HepG2 (cell line): Measurements from ENCODE around the gene FAM184B. TPM values are rescaled to one million over a fixed set of nuclear protein-coding genes. Genes with fewer than 3 reads are reported as not detected.

Experiments used
- BRD4 ChIP-seq: sonication (generic); formaldehyde crosslinking; IDR thresholded peaks from 2 replicates; pipeline ENCODE4 v1.4.0; 2020; ENCODE audit warnings: missing genetic modification reagents
- FIP1L1 ChIP-seq: fragments of 200-400 bp; formaldehyde crosslinking; IDR thresholded peaks from 2 replicates; pipeline ENCODE4 v1.6.1; 2018; ENCODE audit warnings: low read depth, mild to moderate bottlenecking, low read length, moderate library complexity, borderline replicate concordance; ENCODE audit not compliant: insufficient read depth
- FOXA3 ChIP-seq: IDR thresholded peaks from 2 replicates; pipeline ENCODE4 v1.6.1; 2016; ENCODE audit warnings: missing genetic modification reagents, missing compliant biosample characterization
- FOXK1 ChIP-seq: sonication (generic); formaldehyde crosslinking; IDR thresholded peaks from 2 replicates; pipeline ENCODE4 v1.4.0; 2020; ENCODE audit warnings: low read depth, missing genetic modification reagents, borderline replicate concordance
- KDM4B ChIP-seq: sonication (generic); formaldehyde crosslinking; IDR thresholded peaks from 2 replicates; pipeline ENCODE4 v1.4.0; 2020; ENCODE audit warnings: missing genetic modification reagents
- KLF9 ChIP-seq: IDR thresholded peaks from 2 replicates; pipeline ENCODE4 v1.6.1; 2016; ENCODE audit warnings: low read depth
- NFE2L1 ChIP-seq: sonication (generic); formaldehyde crosslinking; IDR thresholded peaks from 2 replicates; pipeline ENCODE4 v1.4.0; 2020; ENCODE audit warnings: missing genetic modification reagents, mild to moderate bottlenecking, borderline replicate concordance
- NFIC ChIP-seq: IDR thresholded peaks from 2 replicates; pipeline ENCODE4 v1.6.1; 2012; ENCODE audit warnings: mild to moderate bottlenecking, low read length, inconsistent platforms
- PRPF4 ChIP-seq: fragments of 200-400 bp; formaldehyde crosslinking; IDR thresholded peaks from 2 replicates; pipeline ENCODE4 v1.6.1; 2016; ENCODE audit warnings: low read length, low read depth; ENCODE audit not compliant: poor library complexity, severe bottlenecking
- SMYD3 ChIP-seq: sonication (generic); formaldehyde crosslinking; IDR thresholded peaks from 2 replicates; pipeline ENCODE4 v1.8.1; 2023; ENCODE audit warnings: mild to moderate bottlenecking, missing genetic modification reagents
- SNRNP70 ChIP-seq: fragments of 200-400 bp; formaldehyde crosslinking; IDR thresholded peaks from 2 replicates; pipeline ENCODE4 v1.6.1; 2017; ENCODE audit warnings: mild to moderate bottlenecking, low read depth, low read length, moderate library complexity
- YEATS4 ChIP-seq: sonication (generic); formaldehyde crosslinking; IDR thresholded peaks from 2 replicates; pipeline ENCODE4 v1.4.0; 2020; ENCODE audit warnings: missing genetic modification reagents, borderline replicate concordance
- ZBTB7A ChIP-seq: sonication (generic); formaldehyde crosslinking; IDR thresholded peaks from 2 replicates; pipeline ENCODE4 v1.8.0; 2022; ENCODE audit warnings: mild to moderate bottlenecking, missing genetic modification reagents
- ZNF12 ChIP-seq: sonication (generic); formaldehyde crosslinking; IDR thresholded peaks from 2 replicates; pipeline ENCODE4 v1.5.0; 2020; ENCODE audit warnings: missing genetic modification reagents
- ZNF124 ChIP-seq: sonication (generic); formaldehyde crosslinking; IDR thresholded peaks from 2 replicates; pipeline ENCODE4 v1.4.0; 2020; ENCODE audit warnings: missing genetic modification reagents
- ZNF136 ChIP-seq: sonication (generic); formaldehyde crosslinking; IDR thresholded peaks from 2 replicates; pipeline ENCODE4 v1.8.1; 2022; ENCODE audit warnings: low read depth, mild to moderate bottlenecking, moderate library complexity, missing genetic modification reagents
- ZNF17 ChIP-seq: sonication (generic); formaldehyde crosslinking; IDR thresholded peaks from 2 replicates; pipeline ENCODE4 v1.5.0; 2020; ENCODE audit warnings: mild to moderate bottlenecking, missing genetic modification reagents
- ZNF317 ChIP-seq: sonication (generic); formaldehyde crosslinking; IDR thresholded peaks from 2 replicates; pipeline ENCODE4 v1.5.0; 2020; ENCODE audit warnings: mild to moderate bottlenecking, missing genetic modification reagents
- ZNF329 ChIP-seq: sonication (generic); formaldehyde crosslinking; IDR thresholded peaks from 2 replicates; pipeline ENCODE4 v1.9.0; 2021; ENCODE audit warnings: low read depth, mild to moderate bottlenecking, missing genetic modification reagents
- ZNF335 ChIP-seq: sonication (generic); formaldehyde crosslinking; IDR thresholded peaks from 2 replicates; pipeline ENCODE4 v1.4.0; 2020; ENCODE audit warnings: missing genetic modification reagents
- ZNF431 ChIP-seq: sonication (generic); formaldehyde crosslinking; IDR thresholded peaks from 2 replicates; pipeline ENCODE4 v1.9.0; 2022; ENCODE audit warnings: missing genetic modification reagents, low read depth, mild to moderate bottlenecking, borderline replicate concordance
- ZNF441 ChIP-seq: sonication (generic); formaldehyde crosslinking; IDR thresholded peaks from 2 replicates; pipeline ENCODE4 v1.7.0; 2021; ENCODE audit warnings: missing genetic modification reagents, borderline replicate concordance
- polyA plus RNA-seq, 8 experiments: library from polyadenylated mRNA; depleted of rRNA in 3 of 8; stranded (reverse) in 7 of 8; unstranded in 1 of 8; fragments of >200 nt; fragmentation: Illumina TruSeq in 4 of 8; extraction: Trizol in 4 of 8; gene quantifications; 2 replicates each; pipeline versions ENCODE4 v1.2.1 to v1.2.3, GENCODE V29; 2011 to 2016; ENCODE audit warnings: low read depth in 4 of 8, missing spikeins in 1 of 8, mixed read lengths in 1 of 8; ENCODE audit not compliant: insufficient read depth in 1 of 8
- total RNA-seq, 5 experiments: library from RNA; depleted of rRNA; stranded (reverse); fragments of >200 nt; fragmentation: Illumina TruSeq; extraction: Trizol; gene quantifications; 2 replicates each; pipeline ENCODE4 v1.2.3, GENCODE V29; 2016; ENCODE audit warnings: low read depth in 1 of 5
- TF ChIP-seq, protein P1 (sequence below): sonication (generic); formaldehyde crosslinking; IDR thresholded peaks from 2 replicates; pipeline ENCODE4 v1.8.1; 2022; ENCODE audit warnings: low read depth, mild to moderate bottlenecking, missing genetic modification reagents
- TF ChIP-seq, protein P2 (sequence below): sonication (generic); formaldehyde crosslinking; IDR thresholded peaks from 2 replicates; pipeline ENCODE4 v1.8.1; 2023; ENCODE audit warnings: mild to moderate bottlenecking, inconsistent platforms, moderate library complexity, missing genetic modification reagents, borderline replicate concordance
- TF ChIP-seq, protein P3 (sequence below): sonication (generic); formaldehyde crosslinking; conservative IDR thresholded peaks from 2 replicates; pipeline ENCODE4 v1.4.0; 2020; ENCODE audit warnings: missing genetic modification reagents

The FAM184B gene
- total and polyA plus RNA-seq, 2 of the 13 experiments (the other 11 are each of a cell fraction or from before 2014, with no cell fraction given): not detected

DNA sequence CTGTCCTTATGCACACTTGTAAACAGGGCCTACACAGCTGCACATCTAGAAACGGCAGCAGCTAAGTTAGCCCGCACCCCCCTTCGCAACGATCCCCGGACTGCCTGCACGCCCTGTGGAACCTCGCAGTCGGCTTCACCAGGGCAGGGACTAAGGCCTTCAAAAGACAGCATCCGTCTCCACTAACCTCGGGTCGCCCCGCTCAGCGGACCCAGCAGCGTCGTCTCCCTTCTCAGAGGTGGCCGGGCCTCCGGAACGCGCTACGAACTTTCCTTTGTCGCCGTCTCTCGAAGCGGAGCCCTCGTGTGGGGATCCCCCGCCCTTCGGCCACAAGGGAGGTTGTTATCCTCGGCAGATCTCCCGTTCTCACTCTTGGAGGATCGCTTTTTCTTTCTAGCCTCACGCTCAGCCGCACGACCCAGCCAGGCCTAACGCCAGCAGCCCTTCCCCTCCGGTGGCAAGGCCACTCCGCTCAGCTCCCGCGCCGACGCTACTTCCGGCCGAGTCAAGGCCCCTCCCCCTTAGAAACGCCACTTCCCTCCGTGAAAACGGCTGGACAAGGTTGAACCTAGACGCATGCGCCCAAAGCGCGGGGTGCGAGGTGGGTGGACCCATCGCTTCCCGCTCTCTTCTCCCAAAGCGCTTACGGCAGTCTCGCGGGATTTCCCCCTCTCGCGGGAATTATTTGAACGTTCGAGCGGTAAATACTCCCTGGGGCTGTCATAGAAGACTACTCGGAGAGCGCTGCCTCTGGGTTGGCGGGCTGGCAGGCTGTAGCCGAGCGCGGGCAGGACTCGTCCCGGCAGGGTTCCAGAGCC, 29.0 kb upstream of the FAM184B start, which contains the start of the genes DCAF16 and NCAPG (continued):
- TF ChIP-seq NFE2L1 (CRISPR knock-in tag) (no peak), ZNF136 (CRISPR knock-in tag) (peak; percentile 55; the same call in 1 of the 2 replicates), FIP1L1 (no peak; the same call in 1 of the 2 replicates), ZNF317 (peak; percentile 77), FOXA3 (CRISPR knock-in tag) (peak; percentile 21), PRPF4 (no peak), KLF9 (CRISPR knock-in tag) (no peak), KDM4B (CRISPR knock-in tag) (no peak), ZNF329 (peak; percentile 80; the same call in 1 of the 2 replicates), ZNF17 (CRISPR knock-in tag) (no peak), ZNF335 (CRISPR knock-in tag) (0 out of 2 replicates have a peak, but pooled peaks have one; percentile 31), ZNF441 (no peak), ZNF431 (CRISPR knock-in tag) (no peak), BRD4 (CRISPR knock-in tag) (peak; percentile 89), ZNF12 (CRISPR knock-in tag) (no peak), ZBTB7A (CRISPR knock-in tag) (no peak; the same call in 1 of the 2 replicates), NFIC (no peak), SNRNP70 (no peak), SMYD3 (peak; percentile 70; the same call in 1 of the 2 replicates), FOXK1 (CRISPR knock-in tag) (0 out of 2 replicates have a peak, but pooled peaks have one; percentile 48), ZNF124 (CRISPR knock-in tag) (0 out of 2 replicates have a peak, but pooled peaks have one; percentile 46), YEATS4 (CRISPR knock-in tag) (peak; percentile 92)
- TF ChIP-seq, protein P1, sequence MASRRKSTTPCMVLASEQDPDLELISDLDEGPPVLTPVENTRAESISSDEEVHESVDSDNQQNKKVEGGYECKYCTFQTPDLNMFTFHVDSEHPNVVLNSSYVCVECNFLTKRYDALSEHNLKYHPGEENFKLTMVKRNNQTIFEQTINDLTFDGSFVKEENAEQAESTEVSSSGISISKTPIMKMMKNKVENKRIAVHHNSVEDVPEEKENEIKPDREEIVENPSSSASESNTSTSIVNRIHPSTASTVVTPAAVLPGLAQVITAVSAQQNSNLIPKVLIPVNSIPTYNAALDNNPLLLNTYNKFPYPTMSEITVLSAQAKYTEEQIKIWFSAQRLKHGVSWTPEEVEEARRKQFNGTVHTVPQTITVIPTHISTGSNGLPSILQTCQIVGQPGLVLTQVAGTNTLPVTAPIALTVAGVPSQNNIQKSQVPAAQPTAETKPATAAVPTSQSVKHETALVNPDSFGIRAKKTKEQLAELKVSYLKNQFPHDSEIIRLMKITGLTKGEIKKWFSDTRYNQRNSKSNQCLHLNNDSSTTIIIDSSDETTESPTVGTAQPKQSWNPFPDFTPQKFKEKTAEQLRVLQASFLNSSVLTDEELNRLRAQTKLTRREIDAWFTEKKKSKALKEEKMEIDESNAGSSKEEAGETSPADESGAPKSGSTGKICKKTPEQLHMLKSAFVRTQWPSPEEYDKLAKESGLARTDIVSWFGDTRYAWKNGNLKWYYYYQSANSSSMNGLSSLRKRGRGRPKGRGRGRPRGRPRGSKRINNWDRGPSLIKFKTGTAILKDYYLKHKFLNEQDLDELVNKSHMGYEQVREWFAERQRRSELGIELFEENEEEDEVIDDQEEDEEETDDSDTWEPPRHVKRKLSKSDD (CRISPR knock-in tag): no peak
- TF ChIP-seq, protein P2, sequence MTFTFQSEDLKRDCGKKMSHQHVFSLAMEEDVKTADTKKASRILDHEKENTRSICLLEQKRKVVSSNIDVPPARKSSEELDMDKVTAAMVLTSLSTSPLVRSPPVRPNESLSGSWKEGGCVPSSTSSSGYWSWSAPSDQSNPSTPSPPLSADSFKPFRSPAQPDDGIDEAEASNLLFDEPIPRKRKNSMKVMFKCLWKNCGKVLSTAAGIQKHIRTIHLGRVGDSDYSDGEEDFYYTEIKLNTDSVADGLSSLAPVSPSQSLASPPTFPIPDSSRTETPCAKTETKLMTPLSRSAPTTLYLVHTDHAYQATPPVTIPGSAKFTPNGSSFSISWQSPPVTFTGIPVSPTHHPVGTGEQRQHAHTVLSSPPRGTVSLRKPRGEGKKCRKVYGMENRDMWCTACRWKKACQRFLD (CRISPR knock-in tag): peak; percentile 83; the same call in 1 of the 2 replicates
- TF ChIP-seq, protein P3, sequence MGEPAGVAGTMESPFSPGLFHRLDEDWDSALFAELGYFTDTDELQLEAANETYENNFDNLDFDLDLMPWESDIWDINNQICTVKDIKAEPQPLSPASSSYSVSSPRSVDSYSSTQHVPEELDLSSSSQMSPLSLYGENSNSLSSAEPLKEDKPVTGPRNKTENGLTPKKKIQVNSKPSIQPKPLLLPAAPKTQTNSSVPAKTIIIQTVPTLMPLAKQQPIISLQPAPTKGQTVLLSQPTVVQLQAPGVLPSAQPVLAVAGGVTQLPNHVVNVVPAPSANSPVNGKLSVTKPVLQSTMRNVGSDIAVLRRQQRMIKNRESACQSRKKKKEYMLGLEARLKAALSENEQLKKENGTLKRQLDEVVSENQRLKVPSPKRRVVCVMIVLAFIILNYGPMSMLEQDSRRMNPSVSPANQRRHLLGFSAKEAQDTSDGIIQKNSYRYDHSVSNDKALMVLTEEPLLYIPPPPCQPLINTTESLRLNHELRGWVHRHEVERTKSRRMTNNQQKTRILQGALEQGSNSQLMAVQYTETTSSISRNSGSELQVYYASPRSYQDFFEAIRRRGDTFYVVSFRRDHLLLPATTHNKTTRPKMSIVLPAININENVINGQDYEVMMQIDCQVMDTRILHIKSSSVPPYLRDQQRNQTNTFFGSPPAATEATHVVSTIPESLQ (CRISPR knock-in tag): 0 out of 2 replicates have a peak, but pooled peaks have one; percentile 28
